A549 (cell line): ENCODE results near the gene CLIP1.

Experiments used
- CBX2 ChIP-seq: fragments of 200-600 bp; sonication (generic); IDR thresholded peaks from 2 replicates; pipeline ENCODE4 v1.6.1; 2016; ENCODE audit warnings: low read depth, mild to moderate bottlenecking, borderline replicate concordance
- CHD4 ChIP-seq: fragments of 200-600 bp; sonication (generic); IDR thresholded peaks from 2 replicates; pipeline ENCODE4 v1.6.1; 2016; ENCODE audit warnings: antibody characterized with exemption, mild to moderate bottlenecking, borderline replicate concordance
- EP300 ChIP-seq, 2 experiments: fragments of >200 bp; sonication (Bioruptor Twin); formaldehyde crosslinking; IDR thresholded peaks; 2 replicates in 1 of 2; 3 replicates in 1 of 2; pipeline ENCODE4 v1.6.1; 2016 to 2017
- HDAC2 ChIP-seq: fragments of 200-600 bp; sonication (generic); IDR thresholded peaks from 2 replicates; pipeline ENCODE4 v1.6.1; 2016
- HOXA7 ChIP-seq: fragments of 250-450 bp; sonication (Bioruptor Pico); IDR thresholded peaks from 2 replicates; pipeline ENCODE4 v1.5.0; 2020; ENCODE audit warnings: mild to moderate bottlenecking, moderate library complexity
- JUN ChIP-seq, 2 experiments: fragments of >200 bp; sonication (Bioruptor Twin); formaldehyde crosslinking; IDR thresholded peaks; 2 replicates in 1 of 2; 3 replicates in 1 of 2; pipeline ENCODE4 v1.6.1; 2016 to 2017
- MAFK ChIP-seq: fragments of 450-650 bp; IDR thresholded peaks from 2 replicates; pipeline ENCODE4 v1.6.1; 2014; ENCODE audit not compliant: partially characterized antibody
- PHF8 ChIP-seq: fragments of 200-600 bp; sonication (generic); IDR thresholded peaks from 2 replicates; pipeline ENCODE4 v1.6.1; 2016; ENCODE audit warnings: low read depth, mild to moderate bottlenecking, antibody characterized with exemption, moderate library complexity, borderline replicate concordance
- POLR2A ChIP-seq: IDR thresholded peaks from 2 replicates; pipeline ENCODE4 v1.6.1; 2012; ENCODE audit warnings: mild to moderate bottlenecking, low read length
- RAD21 ChIP-seq, 2 experiments: fragments of >200 bp in 1 of 2; sonication (Bioruptor Twin) in 1 of 2; formaldehyde crosslinking in 1 of 2; IDR thresholded peaks in 1 of 2; conservative IDR thresholded peaks in 1 of 2; 2 replicates in 1 of 2; 3 replicates in 1 of 2; pipeline ENCODE4 v1.6.1; 2012 to 2018; ENCODE audit warnings: inconsistent platforms in 1 of 2
- TP53 ChIP-seq: fragments of 250-450 bp; sonication (Bioruptor Pico); IDR thresholded peaks from 2 replicates; pipeline ENCODE4 v1.5.0; 2021; ENCODE audit warnings: mild to moderate bottlenecking, moderate library complexity
- TF ChIP-seq, protein P1 (sequence below): fragments of >200 bp; sonication (Bioruptor Twin); formaldehyde crosslinking; IDR thresholded peaks from 3 replicates; pipeline ENCODE4 v1.5.1; 2016
- TF ChIP-seq, protein P2 (sequence below): fragments of 450-650 bp; IDR thresholded peaks from 2 replicates; pipeline ENCODE4 v1.6.1; 2014; ENCODE audit warnings: antibody characterized with exemption
- TF ChIP-seq, protein P3 (sequence below): IDR thresholded peaks from 2 replicates; pipeline ENCODE4 v1.6.1; 2012

DNA sequence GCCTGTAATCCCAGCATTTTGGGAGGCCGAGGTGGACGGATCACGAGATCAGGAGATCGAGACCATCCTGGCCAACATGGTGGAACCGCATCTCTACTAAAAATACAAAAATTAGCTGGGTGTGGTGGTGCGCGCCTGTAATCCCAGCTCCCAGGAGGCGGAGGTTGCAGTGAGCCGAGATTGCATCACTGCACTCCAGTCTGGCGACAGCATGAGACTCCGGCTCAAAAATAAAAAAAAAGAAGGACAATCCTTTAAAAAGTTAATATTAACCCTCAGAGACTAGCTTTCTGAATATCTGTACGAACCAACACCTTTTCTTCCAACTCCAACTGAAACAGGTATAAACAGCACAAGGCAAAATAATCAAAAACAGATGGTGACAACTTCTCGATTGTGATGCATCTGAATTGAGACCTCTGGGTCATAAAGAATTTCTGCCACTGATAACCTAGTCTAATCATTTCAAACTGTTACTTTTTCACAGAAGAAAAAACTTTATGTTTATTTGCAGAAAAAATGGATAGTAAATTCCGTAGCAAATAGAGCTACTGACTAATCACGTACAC lies 27.8 kb downstream of the CLIP1 start:
- TF ChIP-seq TP53 (CRISPR knock-in tag), result no peak
- TF ChIP-seq, protein P1, sequence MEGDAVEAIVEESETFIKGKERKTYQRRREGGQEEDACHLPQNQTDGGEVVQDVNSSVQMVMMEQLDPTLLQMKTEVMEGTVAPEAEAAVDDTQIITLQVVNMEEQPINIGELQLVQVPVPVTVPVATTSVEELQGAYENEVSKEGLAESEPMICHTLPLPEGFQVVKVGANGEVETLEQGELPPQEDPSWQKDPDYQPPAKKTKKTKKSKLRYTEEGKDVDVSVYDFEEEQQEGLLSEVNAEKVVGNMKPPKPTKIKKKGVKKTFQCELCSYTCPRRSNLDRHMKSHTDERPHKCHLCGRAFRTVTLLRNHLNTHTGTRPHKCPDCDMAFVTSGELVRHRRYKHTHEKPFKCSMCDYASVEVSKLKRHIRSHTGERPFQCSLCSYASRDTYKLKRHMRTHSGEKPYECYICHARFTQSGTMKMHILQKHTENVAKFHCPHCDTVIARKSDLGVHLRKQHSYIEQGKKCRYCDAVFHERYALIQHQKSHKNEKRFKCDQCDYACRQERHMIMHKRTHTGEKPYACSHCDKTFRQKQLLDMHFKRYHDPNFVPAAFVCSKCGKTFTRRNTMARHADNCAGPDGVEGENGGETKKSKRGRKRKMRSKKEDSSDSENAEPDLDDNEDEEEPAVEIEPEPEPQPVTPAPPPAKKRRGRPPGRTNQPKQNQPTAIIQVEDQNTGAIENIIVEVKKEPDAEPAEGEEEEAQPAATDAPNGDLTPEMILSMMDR, result no peak
- TF ChIP-seq, protein P2, sequence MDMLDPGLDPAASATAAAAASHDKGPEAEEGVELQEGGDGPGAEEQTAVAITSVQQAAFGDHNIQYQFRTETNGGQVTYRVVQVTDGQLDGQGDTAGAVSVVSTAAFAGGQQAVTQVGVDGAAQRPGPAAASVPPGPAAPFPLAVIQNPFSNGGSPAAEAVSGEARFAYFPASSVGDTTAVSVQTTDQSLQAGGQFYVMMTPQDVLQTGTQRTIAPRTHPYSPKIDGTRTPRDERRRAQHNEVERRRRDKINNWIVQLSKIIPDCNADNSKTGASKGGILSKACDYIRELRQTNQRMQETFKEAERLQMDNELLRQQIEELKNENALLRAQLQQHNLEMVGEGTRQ, result no peak
- no peak for TF ChIP-seq JUN (IDR thresholded peaks at IDR 0.05)
- TF ChIP-seq HOXA7, result no peak
- TF ChIP-seq RAD21 (conservative IDR thresholded peaks at IDR 0.05 in 1 of 2, IDR thresholded peaks at IDR 0.05 in 1 of 2), result no peak
- TF ChIP-seq, protein P3, sequence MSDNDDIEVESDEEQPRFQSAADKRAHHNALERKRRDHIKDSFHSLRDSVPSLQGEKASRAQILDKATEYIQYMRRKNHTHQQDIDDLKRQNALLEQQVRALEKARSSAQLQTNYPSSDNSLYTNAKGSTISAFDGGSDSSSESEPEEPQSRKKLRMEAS, result no peak
- TF ChIP-seq HDAC2, result no peak
- no peak for TF ChIP-seq CBX2
- no peak for TF ChIP-seq EP300 (IDR thresholded peaks at IDR 0.05)
- no peak for TF ChIP-seq POLR2A
- TF ChIP-seq CHD4, result no peak
- no peak for TF ChIP-seq MAFK
- TF ChIP-seq PHF8, result no peak
